Upper lobe of left lung (tissue), 4 donors: Measurements from ENCODE around the gene ZNRF1.

Source experiments
- EP300 ChIP-seq, 4 donors: sonication (generic); formaldehyde crosslinking; IDR thresholded peaks; one replicate each; pipeline ENCODE4 v1.5.1; 2017; ENCODE audit warnings: antibody characterized with exemption in 4 of 4, control low read depth in 2 of 4
- POLR2A ChIP-seq, 4 donors: fragments of 450-650 bp; IDR thresholded peaks; one replicate each; pipeline ENCODE4 v1.5.1; 2016 to 2017; ENCODE audit warnings: antibody characterized with exemption in 4 of 4, mild to moderate bottlenecking in 2 of 4
- POLR2AphosphoS5 ChIP-seq, 2 donors: sonication (generic); formaldehyde crosslinking; IDR thresholded peaks; one replicate each; pipeline ENCODE4 v1.5.1; 2017; ENCODE audit warnings: antibody characterized with exemption in 2 of 2
- TF ChIP-seq, protein P1 (sequence below), 6 experiments: fragments of 450-650 bp in 4 of 6; fragments of 200-600 bp in 2 of 6; sonication (generic) in 2 of 6; IDR thresholded peaks; one replicate each; pipeline ENCODE4 v1.5.1; 2016 to 2019; ENCODE audit warnings: antibody characterized with exemption in 6 of 6

DNA sequence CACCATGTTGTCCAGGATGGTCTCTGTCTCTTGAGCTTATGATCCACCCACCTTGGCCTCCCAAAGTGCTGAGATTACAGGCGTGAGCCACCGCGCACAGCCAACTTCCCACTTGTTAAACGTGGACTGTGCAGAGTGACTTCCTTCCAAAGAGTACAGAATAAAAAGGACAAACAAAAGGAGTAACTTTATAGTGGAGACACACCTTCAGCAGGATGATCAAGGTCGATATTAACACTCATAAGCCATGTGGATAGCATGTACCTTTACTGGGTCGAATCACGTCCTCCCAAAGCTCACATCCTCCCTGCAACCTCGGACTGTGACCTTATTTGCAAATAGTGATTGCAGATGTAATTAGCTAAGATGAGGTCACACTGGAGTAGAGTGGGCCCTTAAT is 139.4 kb downstream of the ZNRF1 start:
- TF ChIP-seq, protein P1, sequence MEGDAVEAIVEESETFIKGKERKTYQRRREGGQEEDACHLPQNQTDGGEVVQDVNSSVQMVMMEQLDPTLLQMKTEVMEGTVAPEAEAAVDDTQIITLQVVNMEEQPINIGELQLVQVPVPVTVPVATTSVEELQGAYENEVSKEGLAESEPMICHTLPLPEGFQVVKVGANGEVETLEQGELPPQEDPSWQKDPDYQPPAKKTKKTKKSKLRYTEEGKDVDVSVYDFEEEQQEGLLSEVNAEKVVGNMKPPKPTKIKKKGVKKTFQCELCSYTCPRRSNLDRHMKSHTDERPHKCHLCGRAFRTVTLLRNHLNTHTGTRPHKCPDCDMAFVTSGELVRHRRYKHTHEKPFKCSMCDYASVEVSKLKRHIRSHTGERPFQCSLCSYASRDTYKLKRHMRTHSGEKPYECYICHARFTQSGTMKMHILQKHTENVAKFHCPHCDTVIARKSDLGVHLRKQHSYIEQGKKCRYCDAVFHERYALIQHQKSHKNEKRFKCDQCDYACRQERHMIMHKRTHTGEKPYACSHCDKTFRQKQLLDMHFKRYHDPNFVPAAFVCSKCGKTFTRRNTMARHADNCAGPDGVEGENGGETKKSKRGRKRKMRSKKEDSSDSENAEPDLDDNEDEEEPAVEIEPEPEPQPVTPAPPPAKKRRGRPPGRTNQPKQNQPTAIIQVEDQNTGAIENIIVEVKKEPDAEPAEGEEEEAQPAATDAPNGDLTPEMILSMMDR (IDR thresholded peaks at IDR 0.05) = no peak
- no peak for TF ChIP-seq EP300 (IDR thresholded peaks at IDR 0.05)
- no peak for TF ChIP-seq POLR2A (IDR thresholded peaks at IDR 0.05)
- TF ChIP-seq POLR2AphosphoS5 (IDR thresholded peaks at IDR 0.05) = no peak
